MM.1S (cell line): ENCODE measurements around the gene CRYBG3.

Experiments used
- DNase-seq: peaks from one replicate; pipeline ENCODE4 v3.0.0-alpha.2; 2015
- H2AFZ ChIP-seq: fragments of 300-600 bp; sonication (generic); 2 replicates; pipeline ENCODE4 v1.6.0; 2016; ENCODE audit warnings: antibody characterized with exemption, low read length
- H3F3A ChIP-seq: fragments of 300-600 bp; sonication (generic); 2 replicates; pipeline ENCODE4 v1.6.1; 2016; ENCODE audit warnings: mild to moderate bottlenecking, antibody characterized with exemption, low read length, moderate library complexity, mixed read lengths; ENCODE audit not compliant: insufficient read depth
- H3K27ac ChIP-seq: fragments of 300-600 bp; sonication (generic); 2 replicates; pipeline ENCODE4 v1.5.1; 2016; ENCODE audit warnings: mild to moderate bottlenecking, low read length
- H3K27me3 ChIP-seq: fragments of 300-600 bp; sonication (generic); replicated peaks from 2 replicates; pipeline ENCODE4 v1.6.0; 2016; ENCODE audit warnings: low read length; ENCODE audit not compliant: insufficient read depth
- H3K36me3 ChIP-seq: fragments of 300-600 bp; sonication (generic); replicated peaks from 2 replicates; pipeline ENCODE4 v1.6.1; 2016; ENCODE audit warnings: mild to moderate bottlenecking, low read length, mixed read lengths; ENCODE audit not compliant: insufficient read depth
- H3K4me1 ChIP-seq: fragments of 300-600 bp; sonication (generic); 2 replicates; pipeline ENCODE4 v1.6.1; 2016; ENCODE audit warnings: low read length, mixed read lengths
- H3K4me2 ChIP-seq: fragments of 300-600 bp; sonication (generic); 2 replicates; pipeline ENCODE4 v1.6.0; 2016; ENCODE audit warnings: low read depth, low read length
- H3K4me3 ChIP-seq: fragments of 300-600 bp; sonication (generic); 2 replicates; pipeline ENCODE4 v1.5.1; 2016; ENCODE audit warnings: low read length, mixed read lengths
- H3K79me2 ChIP-seq: fragments of 300-600 bp; sonication (generic); 2 replicates; pipeline ENCODE4 v1.6.1; 2016; ENCODE audit warnings: mixed run types, low read length, mixed read lengths
- H3K9ac ChIP-seq: fragments of 300-600 bp; sonication (generic); 2 replicates; pipeline ENCODE4 v1.6.1; 2016; ENCODE audit warnings: low read length, mixed read lengths
- H3K9me2 ChIP-seq: fragments of 300-600 bp; sonication (generic); replicated peaks from 2 replicates; pipeline ENCODE4 v1.6.1; 2016; ENCODE audit warnings: mild to moderate bottlenecking, low read length, mixed read lengths; ENCODE audit not compliant: insufficient read depth
- H3K9me3 ChIP-seq: fragments of 300-600 bp; sonication (generic); replicated peaks from 2 replicates; pipeline ENCODE4 v1.6.1; 2016; ENCODE audit warnings: mild to moderate bottlenecking, low read length, mixed read lengths; ENCODE audit not compliant: insufficient read depth
- H4K20me1 ChIP-seq: fragments of 300-600 bp; sonication (generic); 2 replicates; pipeline ENCODE4 v1.6.1; 2016; ENCODE audit warnings: mild to moderate bottlenecking, low read length, moderate library complexity, mixed read lengths; ENCODE audit not compliant: insufficient read depth
- CTCF ChIP-seq: fragments of 300-600 bp; sonication (generic); IDR thresholded peaks from 2 replicates; pipeline ENCODE4 v1.5.1; 2016; ENCODE audit warnings: antibody characterized with exemption, low read length, mixed read lengths
- EZH2 ChIP-seq: fragments of 300-600 bp; sonication (generic); optimal IDR thresholded peaks from 2 replicates; pipeline ENCODE3; 2017; ENCODE audit warnings: low read depth, mild to moderate bottlenecking, antibody characterized with exemption, low read length, mixed read lengths
- EZH2phosphoT487 ChIP-seq: fragments of 300-600 bp; sonication (generic); IDR thresholded peaks from 2 replicates; pipeline ENCODE4 v1.6.1; 2018; ENCODE audit warnings: antibody characterized with exemption, low read length

The CRYBG3 gene

GRCh38 chr3:97954228-97954827, 132.5 kb downstream of the CRYBG3 start:
- TF ChIP-seq CTCF (no peak), EZH2 (no peak), EZH2phosphoT487 (no peak)
- Histone ChIP-seq H3K4me1 (no peaks in the 10 kb centered on the region), H3K9me3 (no peaks in the 10 kb centered on the region), H3K4me3 (no peak overlapping the region), H3K36me3 (peaks cover 8% of the 10 kb centered on the region; the same call in 1 of the 2 replicates), H4K20me1 (no peaks in the 10 kb centered on the region), H3K27me3 (no peaks in the 10 kb centered on the region), H3K9me2 (no peaks in the 10 kb centered on the region), H3K4me2 (no peak overlapping the region), H3K79me2 (no peaks in the 10 kb centered on the region), H3K27ac (no peak overlapping the region), H3K9ac (no peak overlapping the region), H3F3A (no peaks in the 10 kb centered on the region), H2AFZ (no peak overlapping the region)
- no peak for DNase-seq

GRCh38 chr3:97956051-97956450, 134.2 kb downstream of the CRYBG3 start:
- Histone ChIP-seq H3F3A (no peaks in the 10 kb centered on the region), H3K9me3 (no peaks in the 10 kb centered on the region), H3K79me2 (peaks cover 12% of the 10 kb centered on the region), H2AFZ (no peak overlapping the region), H3K4me1 (no peaks in the 10 kb centered on the region), H3K9ac (no peak overlapping the region), H3K27me3 (no peaks in the 10 kb centered on the region), H3K4me2 (no peak overlapping the region), H3K9me2 (no peaks in the 10 kb centered on the region), H3K36me3 (peaks cover 8% of the 10 kb centered on the region; the same call in 1 of the 2 replicates), H3K27ac (no peak overlapping the region), H4K20me1 (no peaks in the 10 kb centered on the region), H3K4me3 (no peak overlapping the region)
- no peak for TF ChIP-seq CTCF
- no peak for TF ChIP-seq EZH2phosphoT487
- TF ChIP-seq EZH2: no peak
- no peak for DNase-seq

- Histone ChIP-seq H3K4me3 (no peak overlapping the region), H4K20me1 (no peaks in the 10 kb centered on the region), H2AFZ (no peak overlapping the region), H3K27me3 (no peaks in the 10 kb centered on the region), H3K4me1 (no peaks in the 10 kb centered on the region), H3K9ac (no peak overlapping the region), H3K9me2 (no peaks in the 10 kb centered on the region), H3K79me2 (peaks cover 27% of the 10 kb centered on the region), H3K27ac (no peak overlapping the region), H3F3A (no peaks in the 10 kb centered on the region), H3K36me3 (peaks cover 11% of the 10 kb centered on the region; the same call in 1 of the 2 replicates), H3K4me2 (no peak overlapping the region), H3K9me3 (no peaks in the 10 kb centered on the region)
- no peak for TF ChIP-seq EZH2
- TF ChIP-seq CTCF: no peak
- no peak for TF ChIP-seq EZH2phosphoT487
- no peak for DNase-seq
These were observed 136.0 kb downstream of the CRYBG3 start for GRCh38 chr3:97957617-97958311.
